Stomach (tissue), 4 donors: ENCODE data around the gene USP7.

Experiments used
- EP300 ChIP-seq: sonication (generic); formaldehyde crosslinking; IDR thresholded peaks from one replicate; pipeline ENCODE4 v1.6.1; 2017; ENCODE audit warnings: antibody characterized with exemption
- POLR2A ChIP-seq, 4 donors: fragments of 450-650 bp; IDR thresholded peaks; one replicate each; pipeline ENCODE4 v1.6.1; 2016; ENCODE audit warnings: antibody characterized with exemption in 4 of 4, control low read depth in 2 of 4, mild to moderate bottlenecking in 1 of 4, moderate library complexity in 1 of 4
- POLR2AphosphoS5 ChIP-seq, 3 donors: sonication (generic); formaldehyde crosslinking; IDR thresholded peaks; one replicate each; pipeline ENCODE4 v1.6.1; 2016; ENCODE audit warnings: antibody characterized with exemption in 3 of 3
- TF ChIP-seq, protein P1 (sequence below), 7 experiments: fragments of 450-650 bp in 4 of 7; fragments of 200-600 bp in 3 of 7; sonication (generic) in 3 of 7; IDR thresholded peaks; one replicate each; pipeline ENCODE4 v1.5.1; 2016 to 2019; ENCODE audit warnings: antibody characterized with exemption in 7 of 7, control low read depth in 2 of 7, mild to moderate bottlenecking in 1 of 7

DNA sequence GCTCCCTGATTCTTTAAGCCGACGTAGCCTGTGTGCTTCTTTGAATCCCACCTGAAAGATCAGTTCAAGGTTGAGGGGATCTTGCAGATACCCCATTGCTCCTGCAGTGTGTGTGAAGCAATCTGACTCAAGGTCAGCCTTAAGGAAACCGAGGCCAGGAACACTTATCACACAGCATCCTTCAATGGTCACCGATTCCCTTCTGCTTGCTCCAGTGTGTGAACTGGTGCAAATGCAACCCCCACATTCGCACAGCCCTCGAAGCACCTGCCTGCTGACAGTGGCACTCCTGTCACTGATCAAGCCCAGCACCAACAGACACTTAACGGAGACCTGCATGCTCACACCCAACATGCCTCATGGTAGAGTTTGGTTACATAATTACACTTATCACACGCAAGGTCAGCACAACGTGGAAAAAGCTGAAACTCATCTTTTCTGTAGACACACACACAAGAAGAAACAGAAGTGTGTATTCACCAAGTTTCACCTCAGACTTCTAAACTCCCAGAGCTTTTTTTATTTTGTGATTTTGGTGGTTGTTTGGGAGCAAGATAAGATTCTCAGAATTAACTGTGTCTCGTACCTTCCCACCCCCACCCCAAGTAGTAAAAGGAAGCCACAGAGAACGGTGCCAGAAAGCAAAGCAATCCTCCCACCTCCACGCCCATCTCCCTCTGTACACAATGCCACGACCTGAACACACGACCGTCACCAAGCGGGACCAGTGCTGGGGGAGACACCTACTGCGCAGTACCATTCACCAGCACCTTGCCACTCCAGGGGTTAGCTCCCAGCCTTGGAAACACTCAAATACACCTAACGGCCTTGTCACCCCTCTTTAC, 44.4 kb downstream of the USP7 start:
- TF ChIP-seq POLR2A (IDR thresholded peaks at IDR 0.05) (no peak), EP300 (no peak), POLR2AphosphoS5 (IDR thresholded peaks at IDR 0.05) (no peak)
- TF ChIP-seq, protein P1, sequence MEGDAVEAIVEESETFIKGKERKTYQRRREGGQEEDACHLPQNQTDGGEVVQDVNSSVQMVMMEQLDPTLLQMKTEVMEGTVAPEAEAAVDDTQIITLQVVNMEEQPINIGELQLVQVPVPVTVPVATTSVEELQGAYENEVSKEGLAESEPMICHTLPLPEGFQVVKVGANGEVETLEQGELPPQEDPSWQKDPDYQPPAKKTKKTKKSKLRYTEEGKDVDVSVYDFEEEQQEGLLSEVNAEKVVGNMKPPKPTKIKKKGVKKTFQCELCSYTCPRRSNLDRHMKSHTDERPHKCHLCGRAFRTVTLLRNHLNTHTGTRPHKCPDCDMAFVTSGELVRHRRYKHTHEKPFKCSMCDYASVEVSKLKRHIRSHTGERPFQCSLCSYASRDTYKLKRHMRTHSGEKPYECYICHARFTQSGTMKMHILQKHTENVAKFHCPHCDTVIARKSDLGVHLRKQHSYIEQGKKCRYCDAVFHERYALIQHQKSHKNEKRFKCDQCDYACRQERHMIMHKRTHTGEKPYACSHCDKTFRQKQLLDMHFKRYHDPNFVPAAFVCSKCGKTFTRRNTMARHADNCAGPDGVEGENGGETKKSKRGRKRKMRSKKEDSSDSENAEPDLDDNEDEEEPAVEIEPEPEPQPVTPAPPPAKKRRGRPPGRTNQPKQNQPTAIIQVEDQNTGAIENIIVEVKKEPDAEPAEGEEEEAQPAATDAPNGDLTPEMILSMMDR (IDR thresholded peaks at IDR 0.05): no peak
